Measurements from ENCODE around the gene ESR2. TPM values are rescaled to one million over a fixed set of nuclear protein-coding genes. Genes with fewer than 3 reads are reported as not detected.

ESR2 gene
- total and polyA plus RNA-seq, 2 of the 8 experiments (the other 6 are each of a cell fraction or from before 2014, with no cell fraction given), result 0.19 to 0.23 TPM

DNA sequence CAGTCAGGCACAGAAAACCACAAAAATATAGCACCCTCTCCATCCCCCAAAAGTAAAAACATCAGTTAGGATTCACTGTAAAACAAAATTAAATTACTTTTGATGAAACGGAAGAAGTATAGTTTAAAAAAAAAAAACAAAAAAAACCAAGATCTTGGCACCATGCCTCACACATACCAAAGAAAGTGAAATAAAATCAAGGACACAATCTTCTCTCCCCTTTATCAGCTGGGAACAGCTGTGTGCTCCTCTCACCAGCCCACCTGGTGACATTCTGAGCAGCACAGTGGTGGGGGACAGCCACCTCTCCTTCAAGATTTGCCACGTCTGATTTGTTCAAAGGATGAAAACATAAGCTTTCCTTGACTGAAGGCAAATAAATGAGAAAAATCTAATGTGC, 55.5 kb downstream of the ESR2 start (continued):
- TF ChIP-seq, protein P1, sequence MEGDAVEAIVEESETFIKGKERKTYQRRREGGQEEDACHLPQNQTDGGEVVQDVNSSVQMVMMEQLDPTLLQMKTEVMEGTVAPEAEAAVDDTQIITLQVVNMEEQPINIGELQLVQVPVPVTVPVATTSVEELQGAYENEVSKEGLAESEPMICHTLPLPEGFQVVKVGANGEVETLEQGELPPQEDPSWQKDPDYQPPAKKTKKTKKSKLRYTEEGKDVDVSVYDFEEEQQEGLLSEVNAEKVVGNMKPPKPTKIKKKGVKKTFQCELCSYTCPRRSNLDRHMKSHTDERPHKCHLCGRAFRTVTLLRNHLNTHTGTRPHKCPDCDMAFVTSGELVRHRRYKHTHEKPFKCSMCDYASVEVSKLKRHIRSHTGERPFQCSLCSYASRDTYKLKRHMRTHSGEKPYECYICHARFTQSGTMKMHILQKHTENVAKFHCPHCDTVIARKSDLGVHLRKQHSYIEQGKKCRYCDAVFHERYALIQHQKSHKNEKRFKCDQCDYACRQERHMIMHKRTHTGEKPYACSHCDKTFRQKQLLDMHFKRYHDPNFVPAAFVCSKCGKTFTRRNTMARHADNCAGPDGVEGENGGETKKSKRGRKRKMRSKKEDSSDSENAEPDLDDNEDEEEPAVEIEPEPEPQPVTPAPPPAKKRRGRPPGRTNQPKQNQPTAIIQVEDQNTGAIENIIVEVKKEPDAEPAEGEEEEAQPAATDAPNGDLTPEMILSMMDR (IDR thresholded peaks at IDR 0.05; ENCODE audit: control extremely low read depth in 1 of 3, insufficient read depth in 1 of 3, low read depth in 1 of 3, low read length in 3 of 3), result no peak
- TF ChIP-seq RAD21 (IDR thresholded peaks at IDR 0.05 in 1 of 2, conservative IDR thresholded peaks at IDR 0.05 in 1 of 2; ENCODE audit: low read depth in 2 of 2, low read length in 2 of 2), result no peak
- no peak for TF ChIP-seq PHF8 (conservative IDR thresholded peaks at IDR 0.05; ENCODE audit: low read depth, low read length)
